Subcutaneous adipose tissue (tissue), 4 donors: ENCODE data around the gene KRTAP9-4. TPM values are rescaled to one million over a fixed set of nuclear protein-coding genes. Genes with fewer than 3 reads are reported as not detected.
"Not testable (repeated sequence)": the region's sequence is repeated elsewhere in the genome, so short reads cannot be mapped to it uniquely, and the experiment has no call there.

Experiments used
- CTCF ChIP-seq: fragments of 450-650 bp; IDR thresholded peaks from one replicate; pipeline ENCODE4 v1.5.1; 2016; ENCODE audit warnings: low read depth, mild to moderate bottlenecking, control low read depth, antibody characterized with exemption, moderate library complexity
- total RNA-seq, 4 donors: library from RNA; depleted of rRNA; stranded (reverse); fragments of >200 nt; gene quantifications; one replicate each; pipeline ENCODE4 v1.1.0, GENCODE V29; 2016

KRTAP9-4 gene
- total RNA-seq, 4 donors from 2014 or later: not detected

GRCh38 chr17:41230094-41230493, 19.4 kb upstream of the KRTAP9-4 start:
- no peak for TF ChIP-seq CTCF

- no peak for TF ChIP-seq CTCF
These were observed 17.8 kb upstream of the KRTAP9-4 start for GRCh38 chr17:41231731-41232130.

- TF ChIP-seq CTCF: not testable (repeated sequence)
These were observed 16.9 kb upstream of the KRTAP9-4 start, which contains the start of gene KRTAP9-3 for GRCh38 chr17:41232399-41233105. Gene KRTAP9-3 (plus strand): TSS chr17:41232449. CDS start chr17:41232502, 53 bp downstream.

GRCh38 chr17:41237949-41238437, 11.5 kb upstream of the KRTAP9-4 start, which contains the start of gene KRTAP9-8:
Gene KRTAP9-8 (plus strand): TSS chr17:41237999. CDS start chr17:41238052, 53 bp downstream.
- not testable (repeated sequence) for TF ChIP-seq CTCF

- TF ChIP-seq CTCF: no peak
These were observed 1.8 kb downstream of the KRTAP9-4 start for GRCh38 chr17:41251261-41251660.

GRCh38 chr17:41254861-41255260, 5.4 kb downstream of the KRTAP9-4 start:
- no peak for TF ChIP-seq CTCF

GRCh38 chr17:41255381-41256290, 6.1 kb downstream of the KRTAP9-4 start, which contains the start of gene KRTAP9-9:
Gene KRTAP9-9 (plus strand): TSS chr17:41255384.
- not testable (repeated sequence) for TF ChIP-seq CTCF
